HG02642 (cell line): ENCODE results near the gene TLE4.
"Not testable (repeated sequence)": the region's sequence is repeated elsewhere in the genome, so short reads cannot be mapped to it uniquely, and the experiment has no call there.

ENCODE experiments used
- ATAC-seq: cut with Tn5 transposase; IDR thresholded peaks from one replicate; pipeline ENCODE4 v1.9.1; 2021; ENCODE audit warnings: mild to moderate bottlenecking; ENCODE audit not compliant: unreplicated experiment, poor library complexity

TLE4 gene

GRCh38 chr9:79598562-79599345 lies 27.0 kb downstream of the TLE4 start:
- ATAC-seq, result no peak

- ATAC-seq, result no peak
Observed at GRCh38 chr9:79600466-79600865, 28.7 kb downstream of the TLE4 start.

GRCh38 chr9:79603222-79603920 lies 31.6 kb downstream of the TLE4 start:
- ATAC-seq, result no peak

GRCh38 chr9:79604149-79604548 lies 32.4 kb downstream of the TLE4 start:
- ATAC-seq, result no peak

GRCh38 chr9:79604921-79605562 lies 33.3 kb downstream of the TLE4 start:
- no peak for ATAC-seq

GRCh38 chr9:79606529-79606928 lies 34.8 kb downstream of the TLE4 start:
- ATAC-seq, result not testable (repeated sequence)

- no peak for ATAC-seq
Observed at GRCh38 chr9:79609468-79610018, 37.8 kb downstream of the TLE4 start.

GRCh38 chr9:79610019-79610631 lies 38.4 kb downstream of the TLE4 start:
- no peak for ATAC-seq

GRCh38 chr9:79610791-79611614 lies 39.2 kb downstream of the TLE4 start:
- peak; percentile 89 for ATAC-seq

GRCh38 chr9:79613145-79613544 lies 41.4 kb downstream of the TLE4 start:
- no peak for ATAC-seq

GRCh38 chr9:79615038-79615437 lies 43.3 kb downstream of the TLE4 start:
- ATAC-seq, result no peak

- no peak for ATAC-seq
Observed at GRCh38 chr9:79616013-79616412, 44.2 kb downstream of the TLE4 start.

- no peak for ATAC-seq
Observed at GRCh38 chr9:79616971-79617370, 45.2 kb downstream of the TLE4 start.

- ATAC-seq, result no peak
Observed at GRCh38 chr9:79617395-79617794, 45.6 kb downstream of the TLE4 start.

- no peak for ATAC-seq
Observed at GRCh38 chr9:79619930-79620329, 48.2 kb downstream of the TLE4 start.

- no peak for ATAC-seq
Observed at GRCh38 chr9:79621916-79622575, 50.3 kb downstream of the TLE4 start.

- peak; percentile 92 for ATAC-seq
Observed at GRCh38 chr9:79623799-79624721, 52.3 kb downstream of the TLE4 start.

- no peak for ATAC-seq
Observed at GRCh38 chr9:79629721-79630120, 58.0 kb downstream of the TLE4 start.
